ENCODE results near the gene PPM1J. TPM values are rescaled to one million over a fixed set of nuclear protein-coding genes. Genes with fewer than 3 reads are reported as not detected.

The PPM1J gene
- total and polyA plus RNA-seq, 2 of the 13 experiments (the other 11 are each of a cell fraction or from before 2014, with no cell fraction given) = 0.07 to 0.22 TPM

GRCh38 chr1:112701227-112702066, 13.7 kb downstream of the PPM1J start (continued):
- TF ChIP-seq UBTF (CRISPR knock-in tag; IDR thresholded peaks at IDR 0.05) = no peak
- no peak for TF ChIP-seq ZNF484 (CRISPR knock-in tag; IDR thresholded peaks at IDR 0.05; ENCODE audit: borderline replicate concordance, low read depth)
- 0 out of 2 replicates have a peak, but pooled peaks have one; percentile 51 for TF ChIP-seq ZC3H13 (CRISPR knock-in tag; IDR thresholded peaks at IDR 0.05)
- TF ChIP-seq, protein P1, sequence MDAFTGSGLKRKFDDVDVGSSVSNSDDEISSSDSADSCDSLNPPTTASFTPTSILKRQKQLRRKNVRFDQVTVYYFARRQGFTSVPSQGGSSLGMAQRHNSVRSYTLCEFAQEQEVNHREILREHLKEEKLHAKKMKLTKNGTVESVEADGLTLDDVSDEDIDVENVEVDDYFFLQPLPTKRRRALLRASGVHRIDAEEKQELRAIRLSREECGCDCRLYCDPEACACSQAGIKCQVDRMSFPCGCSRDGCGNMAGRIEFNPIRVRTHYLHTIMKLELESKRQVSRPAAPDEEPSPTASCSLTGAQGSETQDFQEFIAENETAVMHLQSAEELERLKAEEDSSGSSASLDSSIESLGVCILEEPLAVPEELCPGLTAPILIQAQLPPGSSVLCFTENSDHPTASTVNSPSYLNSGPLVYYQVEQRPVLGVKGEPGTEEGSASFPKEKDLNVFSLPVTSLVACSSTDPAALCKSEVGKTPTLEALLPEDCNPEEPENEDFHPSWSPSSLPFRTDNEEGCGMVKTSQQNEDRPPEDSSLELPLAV (CRISPR knock-in tag; conservative IDR thresholded peaks at IDR 0.05; ENCODE audit: low read depth) = no peak
- no peak for TF ChIP-seq ZNF713 (CRISPR knock-in tag; IDR thresholded peaks at IDR 0.05)
- no peak for TF ChIP-seq STAG1 (CRISPR knock-in tag; IDR thresholded peaks at IDR 0.05)
- TF ChIP-seq PAWR (CRISPR knock-in tag; IDR thresholded peaks at IDR 0.05; ENCODE audit: borderline replicate concordance) = no peak
- no peak for TF ChIP-seq ZKSCAN5 (CRISPR knock-in tag; IDR thresholded peaks at IDR 0.05)
- TF ChIP-seq HDAC1 (CRISPR knock-in tag; IDR thresholded peaks at IDR 0.05) = no peak
- TF ChIP-seq KLF9 (CRISPR knock-in tag; IDR thresholded peaks at IDR 0.05; ENCODE audit: low read depth) = no peak
- TF ChIP-seq BCL6 (CRISPR knock-in tag; IDR thresholded peaks at IDR 0.05) = no peak
- TF ChIP-seq, protein P2, sequence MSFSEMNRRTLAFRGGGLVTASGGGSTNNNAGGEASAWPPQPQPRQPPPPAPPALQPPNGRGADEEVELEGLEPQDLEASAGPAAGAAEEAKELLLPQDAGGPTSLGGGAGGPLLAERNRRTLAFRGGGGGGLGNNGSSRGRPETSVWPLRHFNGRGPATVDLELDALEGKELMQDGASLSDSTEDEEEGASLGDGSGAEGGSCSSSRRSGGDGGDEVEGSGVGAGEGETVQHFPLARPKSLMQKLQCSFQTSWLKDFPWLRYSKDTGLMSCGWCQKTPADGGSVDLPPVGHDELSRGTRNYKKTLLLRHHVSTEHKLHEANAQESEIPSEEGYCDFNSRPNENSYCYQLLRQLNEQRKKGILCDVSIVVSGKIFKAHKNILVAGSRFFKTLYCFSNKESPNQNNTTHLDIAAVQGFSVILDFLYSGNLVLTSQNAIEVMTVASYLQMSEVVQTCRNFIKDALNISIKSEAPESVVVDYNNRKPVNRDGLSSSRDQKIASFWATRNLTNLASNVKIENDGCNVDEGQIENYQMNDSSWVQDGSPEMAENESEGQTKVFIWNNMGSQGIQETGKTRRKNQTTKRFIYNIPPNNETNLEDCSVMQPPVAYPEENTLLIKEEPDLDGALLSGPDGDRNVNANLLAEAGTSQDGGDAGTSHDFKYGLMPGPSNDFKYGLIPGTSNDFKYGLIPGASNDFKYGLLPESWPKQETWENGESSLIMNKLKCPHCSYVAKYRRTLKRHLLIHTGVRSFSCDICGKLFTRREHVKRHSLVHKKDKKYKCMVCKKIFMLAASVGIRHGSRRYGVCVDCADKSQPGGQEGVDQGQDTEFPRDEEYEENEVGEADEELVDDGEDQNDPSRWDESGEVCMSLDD (CRISPR knock-in tag; IDR thresholded peaks at IDR 0.05; ENCODE audit: borderline replicate concordance) = no peak
- TF ChIP-seq EZH2 (conservative IDR thresholded peaks at IDR 0.05; ENCODE audit: low read depth, low read length) = no peak
- no peak for TF ChIP-seq ZNF230 (CRISPR knock-in tag; IDR thresholded peaks at IDR 0.05)
- no peak for TF ChIP-seq ZNF572 (CRISPR knock-in tag; IDR thresholded peaks at IDR 0.05)
- TF ChIP-seq ETV6 (CRISPR knock-in tag; conservative IDR thresholded peaks at IDR 0.05) = no peak
- no peak for TF ChIP-seq ZNF703 (CRISPR knock-in tag; IDR thresholded peaks at IDR 0.05; ENCODE audit: borderline replicate concordance)
- TF ChIP-seq ZNF597 (CRISPR knock-in tag; IDR thresholded peaks at IDR 0.05) = no peak
- peak in 1 of 2 experiments; percentile 43; a peak in 1 of 4 replicates for TF ChIP-seq POLR2A (IDR thresholded peaks at IDR 0.05; ENCODE audit: insufficient read depth in 1 of 2, low read depth in 2 of 2, low read length in 2 of 2)
- TF ChIP-seq AGO2 (optimal IDR thresholded peaks at IDR 0.05; ENCODE audit: low read depth, low read length) = peak; percentile 92
- no peak for TF ChIP-seq SP140L (CRISPR knock-in tag; IDR thresholded peaks at IDR 0.05; ENCODE audit: borderline replicate concordance)

Measured in HepG2 (cell line).